Stimulated activated CD4-positive, alpha-beta T cell treated with anti-CD3 and anti-CD28 coated beads, TNF-alpha, amount 100 ng/mL, for 24 hours (primary cell): Measurements from ENCODE around the gene HDLBP.
A peak's percentile ranks its signal among the peaks of the same experiment; 100 is the strongest.

Source experiments
- DNase-seq, 3 experiments: peaks; one replicate each; pipeline ENCODE4 v3.0.0-alpha.2; 2020; ENCODE audit warnings: low read depth in 3 of 3

The HDLBP gene

GRCh38 chr2:241275910-241276309 lies 39.6 kb downstream of the HDLBP start:
- no peak for DNase-seq

- no peak for DNase-seq
These were observed 40.0 kb downstream of the HDLBP start for GRCh38 chr2:241275504-241275903.

- DNase-seq: no peak
These were observed 41.3 kb downstream of the HDLBP start for GRCh38 chr2:241274127-241274526.

GRCh38 chr2:241273210-241274020 lies 42.1 kb downstream of the HDLBP start:
- no peak for DNase-seq

GRCh38 chr2:241272303-241273209 lies 42.9 kb downstream of the HDLBP start:
- peak in 2 of 3 experiments; percentile 19 to 52 for DNase-seq

- peak; percentile 31 to 56 (median 32) for DNase-seq
These were observed 43.7 kb downstream of the HDLBP start for GRCh38 chr2:241271706-241272302.

- DNase-seq: no peak
These were observed 44.9 kb downstream of the HDLBP start for GRCh38 chr2:241270531-241270930.

GRCh38 chr2:241269707-241270520 lies 45.6 kb downstream of the HDLBP start:
- no peak for DNase-seq

GRCh38 chr2:241268716-241269445 lies 46.6 kb downstream of the HDLBP start:
- DNase-seq: no peak

GRCh38 chr2:241268306-241268705 lies 47.2 kb downstream of the HDLBP start:
- DNase-seq: no peak

- no peak for DNase-seq
These were observed 48.0 kb downstream of the HDLBP start for GRCh38 chr2:241267249-241268067.

GRCh38 chr2:241265506-241265905 lies 50.0 kb downstream of the HDLBP start:
- DNase-seq: no peak

- DNase-seq: no peak
These were observed 52.4 kb downstream of the HDLBP start for GRCh38 chr2:241263061-241263460.

GRCh38 chr2:241261628-241262027 lies 53.8 kb downstream of the HDLBP start:
- DNase-seq: no peak

- DNase-seq: no peak
These were observed 54.6 kb downstream of the HDLBP start for GRCh38 chr2:241260911-241261310.

- no peak for DNase-seq
These were observed 56.8 kb downstream of the HDLBP start for GRCh38 chr2:241258505-241259280.

GRCh38 chr2:241257419-241258032 lies 57.9 kb downstream of the HDLBP start:
- no peak for DNase-seq

GRCh38 chr2:241256168-241256545 lies 59.3 kb downstream of the HDLBP start:
- DNase-seq: no peak
